ENCODE measurements around the gene IPO5. TPM values are rescaled to one million over a fixed set of nuclear protein-coding genes. Genes with fewer than 3 reads are reported as not detected.
"Not testable (repeated sequence)": the region's sequence is repeated elsewhere in the genome, so short reads cannot be mapped to it uniquely, and the experiment has no call there.

Gene IPO5
- total and polyA plus RNA-seq, 2 donors = 58.9 to 164 TPM

DNA sequence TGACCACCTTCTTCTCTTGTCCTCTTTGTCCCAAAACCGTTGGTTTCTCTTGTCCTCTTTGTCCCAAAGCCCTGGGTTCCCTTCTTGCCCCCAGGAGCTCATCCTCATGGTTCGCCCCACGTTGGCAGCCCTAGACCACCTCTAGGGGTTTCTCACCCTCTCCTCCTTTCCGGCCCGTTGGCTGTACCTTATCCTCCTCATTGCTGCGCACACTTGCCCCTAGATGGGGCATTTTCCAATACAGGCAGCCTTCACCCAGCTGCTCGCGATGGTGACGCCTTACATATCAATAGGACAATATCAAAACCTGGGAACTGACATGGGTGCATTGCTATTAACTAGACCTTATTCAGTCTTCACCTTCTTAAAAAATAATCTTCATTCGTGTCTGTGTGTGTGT, 86.5 kb downstream of the IPO5 start:
- DNase-seq (ENCODE audit: extremely low spot score) = no peak
- H3K36me3 ChIP-seq (ENCODE audit: insufficient read depth) = no peaks in the 10 kb centered on the region
- no peak overlapping the region for H3K4me3 ChIP-seq (ENCODE audit: low read depth, low read length)
- WGBS = 86% methylated on average over 10 of the region's 10 CpGs
- no peak overlapping the region for H3K27ac ChIP-seq (ENCODE audit: low read depth)
- no peaks in the 10 kb centered on the region for H3K4me1 ChIP-seq (ENCODE audit: insufficient read depth)

DNA sequence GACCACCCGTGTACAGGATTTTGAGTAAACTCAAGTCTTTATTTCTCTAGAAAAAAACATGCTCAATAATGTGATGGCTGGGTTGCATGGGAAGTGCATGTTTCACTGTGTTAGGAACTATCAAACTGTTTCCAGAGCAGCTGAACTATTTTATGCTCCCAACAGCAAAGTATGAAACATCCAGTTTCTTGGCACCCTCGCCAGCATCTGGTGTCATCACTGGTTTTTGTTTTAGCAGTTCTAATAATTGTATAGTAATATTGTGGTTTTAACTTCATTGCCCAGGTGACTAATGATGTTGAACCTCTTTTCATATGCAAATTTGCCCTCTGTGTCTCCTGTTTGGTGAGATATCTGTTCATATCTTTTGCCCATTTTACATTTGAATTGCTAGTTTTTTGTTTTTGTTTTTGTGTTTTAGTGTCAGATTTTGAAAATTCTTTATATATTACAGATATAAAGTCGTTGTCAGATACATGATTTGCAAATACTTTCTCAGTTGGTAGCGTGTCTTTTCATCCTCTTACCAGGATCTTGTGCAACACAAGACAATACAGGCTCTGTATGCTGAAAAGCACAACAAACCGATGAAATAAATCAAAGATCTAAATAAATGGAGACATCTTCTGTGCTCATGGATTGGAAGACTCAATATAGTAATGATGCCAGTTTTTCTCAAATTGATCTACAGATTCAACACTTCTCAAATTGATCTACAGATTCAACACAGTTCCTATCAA, 87.8 kb downstream of the IPO5 start:
- Histone ChIP-seq H3K4me1 (ENCODE audit: insufficient read depth) (no peaks in the 10 kb centered on the region), H3K4me3 (ENCODE audit: low read depth, low read length) (no peak overlapping the region), H3K36me3 (ENCODE audit: insufficient read depth) (no peaks in the 10 kb centered on the region), H3K27ac (ENCODE audit: low read depth) (no peak overlapping the region)
- WGBS = 75% methylated on average over 5 of the region's 5 CpGs
- DNase-seq (ENCODE audit: extremely low spot score) = no peak

DNA sequence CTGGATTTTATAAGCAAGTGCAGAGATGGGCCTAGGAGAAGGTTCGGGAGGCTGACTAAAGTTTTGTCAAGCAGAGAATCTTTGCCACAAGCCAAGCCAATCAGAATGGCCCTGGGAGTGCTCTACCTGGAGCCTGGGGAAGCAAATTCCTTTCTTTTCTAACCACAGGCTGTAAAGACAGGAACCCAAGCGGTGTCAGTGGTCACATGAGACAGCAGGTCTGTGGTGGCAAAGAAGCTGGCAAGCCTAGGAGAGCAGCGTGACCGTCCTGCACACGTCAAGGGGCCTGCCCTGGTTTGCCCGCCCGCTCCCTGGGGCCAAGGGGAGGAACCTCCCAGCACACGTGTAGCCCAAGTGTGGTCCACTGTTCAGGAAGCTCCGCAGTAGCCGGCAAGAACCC, 90.8 kb downstream of the IPO5 start:
- H3K4me3 ChIP-seq (ENCODE audit: low read depth, low read length) = no peak overlapping the region
- no peaks in the 10 kb centered on the region for H3K36me3 ChIP-seq (ENCODE audit: insufficient read depth)
- 84% methylated on average over 10 of the region's 10 CpGs for WGBS
- H3K4me1 ChIP-seq (ENCODE audit: insufficient read depth) = no peaks in the 10 kb centered on the region
- DNase-seq (ENCODE audit: extremely low spot score) = no peak
- no peak overlapping the region for H3K27ac ChIP-seq (ENCODE audit: low read depth)

DNA sequence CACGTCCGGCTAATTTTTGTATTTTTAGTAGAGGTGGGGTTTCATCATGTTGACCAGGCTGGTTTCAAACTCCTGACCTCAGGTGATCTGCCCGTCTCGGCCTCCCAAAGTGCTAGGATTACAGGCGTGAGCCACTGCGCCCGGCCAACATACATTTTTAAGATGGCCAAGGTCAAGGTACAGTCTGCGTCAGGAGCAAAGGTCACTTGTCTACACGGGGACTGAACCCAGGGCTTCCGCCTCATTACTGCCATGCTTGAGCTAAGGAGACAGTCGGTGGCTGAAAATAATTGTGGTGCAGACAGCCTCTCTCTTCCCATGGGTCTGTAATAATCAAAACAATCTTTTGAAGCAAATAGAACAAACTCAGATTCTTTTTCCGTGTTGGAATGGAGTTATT, 94.3 kb downstream of the IPO5 start:
- 83% methylated on average over 12 of the region's 12 CpGs for WGBS
- not testable (repeated sequence) for H3K4me1 ChIP-seq (ENCODE audit: insufficient read depth); DNase-seq (ENCODE audit: extremely low spot score); H3K36me3 ChIP-seq (ENCODE audit: insufficient read depth); H3K27ac ChIP-seq (ENCODE audit: low read depth); H3K4me3 ChIP-seq (ENCODE audit: low read depth, low read length)

DNA sequence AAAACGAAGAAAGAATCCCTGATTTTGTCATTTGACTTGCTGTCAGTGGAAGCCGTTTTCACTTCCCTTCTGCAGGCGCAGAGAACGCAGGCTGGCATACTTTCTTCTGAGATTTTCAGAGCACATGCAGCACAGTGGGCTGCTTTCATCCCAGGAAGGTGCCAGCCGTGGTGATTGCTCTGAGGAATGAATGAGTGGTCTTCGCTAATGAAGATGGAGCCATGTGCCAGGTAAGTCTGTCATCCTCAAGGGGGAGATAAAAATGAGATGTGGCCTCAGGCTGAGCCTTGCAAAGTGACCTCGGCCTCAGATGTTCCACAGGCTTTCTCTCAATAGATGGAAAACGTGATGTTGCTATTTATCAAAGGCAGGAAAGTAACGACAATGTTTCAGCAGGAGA, 94.8 kb downstream of the IPO5 start:
- 69% methylated on average over 9 of the region's 9 CpGs for WGBS
- Histone ChIP-seq H3K4me3 (ENCODE audit: low read depth, low read length) (no peak overlapping the region), H3K4me1 (ENCODE audit: insufficient read depth) (no peaks in the 10 kb centered on the region), H3K27ac (ENCODE audit: low read depth) (no peak overlapping the region), H3K36me3 (ENCODE audit: insufficient read depth) (no peaks in the 10 kb centered on the region)
- DNase-seq (ENCODE audit: extremely low spot score) = no peak

DNA sequence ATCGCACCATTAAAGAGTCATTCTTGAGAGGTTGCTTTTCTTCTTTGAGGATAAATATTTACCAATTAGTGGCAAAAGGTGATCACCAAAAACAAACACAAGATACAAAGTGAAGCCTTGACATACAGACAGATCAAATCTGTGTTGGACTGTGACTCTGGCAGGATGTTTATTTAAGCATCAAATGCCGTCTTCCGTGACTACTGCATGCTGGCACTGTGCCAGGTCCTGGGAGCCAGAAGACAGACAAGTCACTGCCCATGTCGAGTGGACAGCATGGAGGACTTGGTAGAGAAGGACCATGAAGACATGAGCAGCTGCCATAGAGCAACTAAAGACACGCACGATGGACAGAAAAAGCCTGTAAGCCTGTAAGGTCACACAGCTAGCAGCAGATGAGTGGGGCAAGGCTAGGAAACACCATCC, 96.6 kb downstream of the IPO5 start:
- WGBS = 47% methylated on average over 6 of the region's 6 CpGs
- H3K4me3 ChIP-seq (ENCODE audit: low read depth, low read length) = no peak overlapping the region
- DNase-seq (ENCODE audit: extremely low spot score) = no peak
- H3K36me3 ChIP-seq (ENCODE audit: insufficient read depth) = no peaks in the 10 kb centered on the region
- no peaks in the 10 kb centered on the region for H3K4me1 ChIP-seq (ENCODE audit: insufficient read depth)
- H3K27ac ChIP-seq (ENCODE audit: low read depth) = no peak overlapping the region

DNA sequence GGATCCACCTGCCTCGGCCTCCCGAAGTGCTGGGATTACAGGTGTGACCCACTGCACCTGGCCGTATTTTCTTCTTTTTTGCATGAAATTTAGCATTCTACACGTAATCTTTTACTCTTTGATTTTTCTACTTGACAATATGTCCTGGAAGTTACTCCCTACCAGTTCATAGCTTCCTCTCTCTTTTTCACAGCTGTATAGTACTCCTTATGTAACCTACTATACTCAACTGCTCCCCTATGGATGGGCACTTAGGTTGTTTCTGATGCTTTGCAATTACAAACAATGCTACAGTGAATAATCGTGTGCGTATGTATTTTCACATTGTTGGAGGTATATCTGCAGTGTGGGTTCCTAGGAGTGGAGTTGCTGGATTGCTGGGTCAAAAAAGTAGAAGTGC, 98.9 kb downstream of the IPO5 start:
- Histone ChIP-seq H3K4me3 (ENCODE audit: low read depth, low read length) (no peak overlapping the region), H3K4me1 (ENCODE audit: insufficient read depth) (no peaks in the 10 kb centered on the region), H3K27ac (ENCODE audit: low read depth) (no peak overlapping the region), H3K36me3 (ENCODE audit: insufficient read depth) (no peaks in the 10 kb centered on the region)
- DNase-seq (ENCODE audit: extremely low spot score) = no peak
- WGBS = 83% methylated on average over 6 of the region's 6 CpGs

DNA sequence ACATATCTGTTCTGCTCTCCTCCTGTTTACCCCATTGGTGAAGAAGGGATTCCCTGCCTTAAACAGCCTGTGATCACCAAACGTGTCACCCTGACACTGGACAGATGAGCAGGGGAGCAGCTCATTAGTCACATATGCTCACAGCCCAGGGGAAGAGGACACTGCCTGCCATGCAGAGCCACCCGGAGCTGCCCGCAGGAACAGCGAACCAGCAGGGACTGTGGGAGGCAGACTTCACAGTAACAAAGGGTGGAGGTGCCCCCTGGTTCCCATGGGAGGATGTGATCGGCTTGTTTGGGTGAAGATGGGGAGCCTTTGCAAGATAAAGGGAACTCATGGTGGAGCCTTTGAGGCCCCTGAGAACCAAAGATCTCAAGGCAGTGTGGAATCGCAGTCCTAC, 100.8 kb downstream of the IPO5 start:
- Histone ChIP-seq H3K27ac (ENCODE audit: low read depth) (no peak overlapping the region), H3K4me3 (ENCODE audit: low read depth, low read length) (no peak overlapping the region), H3K4me1 (ENCODE audit: insufficient read depth) (no peaks in the 10 kb centered on the region), H3K36me3 (ENCODE audit: insufficient read depth) (no peaks in the 10 kb centered on the region)
- DNase-seq (ENCODE audit: extremely low spot score) = no peak
- 81% methylated on average over 6 of the region's 6 CpGs for WGBS

DNA sequence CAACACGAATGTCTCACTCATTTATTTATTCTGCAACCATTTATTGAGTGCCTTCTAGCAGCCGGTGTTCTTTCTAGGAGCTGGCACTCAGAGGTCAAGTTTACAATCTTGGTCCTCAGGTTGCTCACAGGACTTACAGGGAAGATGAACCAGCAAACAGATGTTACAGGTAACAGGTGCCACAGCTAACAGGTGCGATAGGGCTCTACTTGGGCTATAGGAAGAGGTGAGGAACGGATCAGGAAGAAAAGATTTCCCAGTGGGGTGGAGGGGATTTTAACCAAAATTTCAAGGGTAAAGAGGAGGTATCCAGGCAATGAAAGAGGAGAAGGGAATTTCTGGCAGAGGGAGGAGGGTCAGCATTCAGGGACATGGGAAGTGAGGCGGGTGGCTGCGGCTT, 102.1 kb downstream of the IPO5 start:
- Histone ChIP-seq H3K4me3 (ENCODE audit: low read depth, low read length) (no peak overlapping the region), H3K27ac (ENCODE audit: low read depth) (no peak overlapping the region), H3K4me1 (ENCODE audit: insufficient read depth) (no peaks in the 10 kb centered on the region), H3K36me3 (ENCODE audit: insufficient read depth) (no peaks in the 10 kb centered on the region)
- WGBS = 80% methylated on average over 6 of the region's 6 CpGs
- DNase-seq (ENCODE audit: extremely low spot score) = no peak

DNA sequence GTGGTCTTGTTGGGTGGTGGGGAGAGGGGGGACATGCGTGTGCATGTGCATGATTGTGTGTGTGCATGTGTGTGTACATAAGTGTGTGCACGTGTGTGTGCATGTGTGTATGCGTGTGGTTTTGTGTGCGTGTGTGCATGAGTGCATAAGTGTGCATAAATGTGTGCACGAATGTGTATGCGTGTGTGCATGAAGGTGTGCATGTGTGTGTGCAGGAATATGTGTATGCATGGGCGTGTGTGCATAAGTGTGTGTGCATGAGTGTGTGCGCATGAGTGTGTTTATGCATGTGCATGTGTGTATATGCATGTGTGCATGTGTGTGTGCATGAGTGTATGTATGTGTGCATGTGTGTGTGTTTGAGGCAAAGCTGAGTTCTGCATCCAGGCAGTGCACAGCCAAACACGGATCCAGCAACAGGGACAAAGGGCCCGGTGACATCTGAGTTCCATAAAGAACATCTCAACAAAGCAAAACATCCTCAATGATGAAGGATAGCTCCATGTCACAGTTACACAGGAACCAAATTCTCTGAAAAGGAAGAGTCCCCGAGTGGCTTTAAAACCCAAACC, 103.5 kb downstream of the IPO5 start:
- no peaks in the 10 kb centered on the region for H3K4me1 ChIP-seq (ENCODE audit: insufficient read depth)
- 93% methylated on average over 11 of the region's 11 CpGs for WGBS
- DNase-seq (ENCODE audit: extremely low spot score) = no peak
- no peak overlapping the region for H3K27ac ChIP-seq (ENCODE audit: low read depth)
- H3K4me3 ChIP-seq (ENCODE audit: low read depth, low read length) = no peak overlapping the region
- H3K36me3 ChIP-seq (ENCODE audit: insufficient read depth) = no peaks in the 10 kb centered on the region

DNA sequence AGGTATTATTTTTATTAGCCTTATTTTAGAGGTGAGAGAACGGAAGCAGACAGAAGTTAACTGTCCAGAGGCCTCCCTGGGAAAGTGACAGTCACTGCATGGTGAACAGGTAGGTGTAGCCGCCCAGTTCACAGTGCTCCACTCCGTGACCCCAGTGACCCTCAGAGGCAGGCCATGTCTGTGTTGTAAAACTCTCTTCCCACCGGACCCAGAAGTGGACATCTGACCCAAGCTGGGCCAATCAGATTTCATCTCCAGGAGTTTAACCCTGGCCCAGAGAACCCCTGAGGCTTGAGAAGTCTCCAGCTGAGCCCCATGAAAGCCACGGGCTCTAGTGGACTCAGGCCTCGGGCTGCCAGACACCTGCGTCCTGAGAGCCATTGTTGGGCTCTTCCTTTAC, 105.8 kb downstream of the IPO5 start:
- WGBS = 85% methylated on average over 7 of the region's 7 CpGs
- H3K36me3 ChIP-seq (ENCODE audit: insufficient read depth) = no peaks in the 10 kb centered on the region
- no peak overlapping the region for H3K27ac ChIP-seq (ENCODE audit: low read depth)
- H3K4me3 ChIP-seq (ENCODE audit: low read depth, low read length) = no peak overlapping the region
- no peaks in the 10 kb centered on the region for H3K4me1 ChIP-seq (ENCODE audit: insufficient read depth)
- no peak for DNase-seq (ENCODE audit: extremely low spot score)

DNA sequence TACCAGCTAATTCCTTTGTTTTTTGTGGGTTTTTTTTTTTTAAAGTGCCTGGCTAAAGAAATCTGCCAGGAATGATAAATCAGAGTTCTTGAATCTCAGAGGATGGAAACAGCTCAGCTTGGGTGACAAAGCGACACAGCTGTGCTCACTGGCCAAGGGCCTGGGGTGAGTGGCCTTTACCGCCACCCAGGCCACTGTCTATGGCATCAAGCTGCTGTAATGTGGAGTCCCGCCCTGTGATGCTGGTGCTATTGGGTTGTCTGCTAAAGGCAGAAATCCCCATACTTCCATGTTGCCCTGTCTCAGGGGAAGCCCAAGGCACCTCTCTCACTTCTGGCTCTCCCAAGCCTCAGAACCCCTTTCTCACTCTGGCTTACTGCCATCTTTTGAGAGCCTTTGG, 106.8 kb downstream of the IPO5 start:
- no peak for DNase-seq (ENCODE audit: extremely low spot score)
- Histone ChIP-seq H3K4me3 (ENCODE audit: low read depth, low read length) (no peak overlapping the region), H3K4me1 (ENCODE audit: insufficient read depth) (no peaks in the 10 kb centered on the region), H3K36me3 (ENCODE audit: insufficient read depth) (no peaks in the 10 kb centered on the region), H3K27ac (ENCODE audit: low read depth) (no peak overlapping the region)
- WGBS = 91% methylated on average over 3 of the region's 3 CpGs

DNA sequence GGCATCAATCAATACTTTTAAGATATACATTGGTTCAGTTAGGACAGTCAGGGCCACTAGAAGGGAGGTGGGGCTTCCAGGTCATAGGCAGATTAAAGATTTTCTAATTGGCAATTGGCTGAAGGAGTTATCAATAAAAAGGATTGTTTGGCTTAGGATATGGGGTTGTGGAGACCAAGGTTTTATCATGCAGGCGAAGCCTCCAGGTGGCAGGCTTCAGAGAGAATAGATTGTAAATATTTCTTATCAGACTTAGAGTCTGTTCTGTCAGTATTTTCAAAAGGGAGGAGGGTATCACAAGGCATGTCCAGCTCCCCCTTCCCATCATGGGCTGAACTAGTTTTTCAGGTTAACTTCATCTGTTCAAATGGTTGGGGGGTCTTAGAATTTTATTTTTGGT, 112.0 kb downstream of the IPO5 start:
- no peak for DNase-seq (ENCODE audit: extremely low spot score)
- 46% methylated on average over 1 of the region's 1 CpG for WGBS
- Histone ChIP-seq H3K4me3 (ENCODE audit: low read depth, low read length) (no peak overlapping the region), H3K4me1 (ENCODE audit: insufficient read depth) (no peaks in the 10 kb centered on the region), H3K36me3 (ENCODE audit: insufficient read depth) (no peaks in the 10 kb centered on the region), H3K27ac (ENCODE audit: low read depth) (no peak overlapping the region)

DNA sequence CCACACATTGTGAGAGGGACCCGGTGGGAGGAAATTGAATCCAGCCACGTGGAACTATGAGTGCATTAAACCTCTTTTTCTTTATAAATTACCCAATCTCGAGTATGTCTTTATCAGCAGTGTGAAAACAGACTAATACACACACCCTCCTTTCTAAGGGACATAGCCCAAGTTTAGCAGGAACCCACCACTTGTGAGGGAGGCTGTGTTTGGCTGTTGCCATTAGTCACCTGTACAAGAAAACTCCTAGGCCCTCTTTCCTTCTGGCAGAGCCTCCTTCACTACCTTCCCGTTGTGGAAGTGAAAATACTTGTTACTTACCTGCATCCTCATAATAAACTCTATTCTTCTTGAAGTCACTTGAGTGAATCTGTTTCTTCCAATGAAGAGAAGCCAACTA, 113.2 kb downstream of the IPO5 start:
- no peak overlapping the region for H3K27ac ChIP-seq (ENCODE audit: low read depth)
- no peak for DNase-seq (ENCODE audit: extremely low spot score)
- H3K36me3 ChIP-seq (ENCODE audit: insufficient read depth) = no peaks in the 10 kb centered on the region
- no peak overlapping the region for H3K4me3 ChIP-seq (ENCODE audit: low read depth, low read length)
- WGBS = 65% methylated on average over 4 of the region's 4 CpGs
- H3K4me1 ChIP-seq (ENCODE audit: insufficient read depth) = no peaks in the 10 kb centered on the region

All from urinary bladder (tissue), 4 donors.